HepG2 (cell line): Measurements from ENCODE around the gene HMGB2. TPM values are rescaled to one million over a fixed set of nuclear protein-coding genes. Genes with fewer than 3 reads are reported as not detected.
A peak's percentile ranks its signal among the peaks of the same experiment; 100 is the strongest.

Source experiments
- CEBPB ChIP-seq: IDR thresholded peaks from 2 replicates; pipeline ENCODE4 v1.6.1; 2011; ENCODE audit warnings: low read depth, low read length, improper control_type of control experiment, borderline replicate concordance
- ELF1 ChIP-seq: sonication (generic); formaldehyde crosslinking; IDR thresholded peaks from 2 replicates; pipeline ENCODE4 v1.4.0; 2020; ENCODE audit warnings: missing genetic modification reagents
- FOXP4 ChIP-seq: sonication (generic); formaldehyde crosslinking; IDR thresholded peaks from 2 replicates; pipeline ENCODE4 v1.4.0; 2020; ENCODE audit warnings: missing genetic modification reagents
- GATA4 ChIP-seq: sonication (generic); IDR thresholded peaks from 2 replicates; pipeline ENCODE4 v1.6.1; 2016; ENCODE audit warnings: antibody characterized with exemption, low read depth, borderline replicate concordance
- GATAD2A ChIP-seq: IDR thresholded peaks from 2 replicates; pipeline ENCODE4 v1.6.1; 2016
- HOXA7 ChIP-seq: sonication (generic); formaldehyde crosslinking; IDR thresholded peaks from 2 replicates; pipeline ENCODE4 v1.8.1; 2022; ENCODE audit warnings: mild to moderate bottlenecking, missing genetic modification reagents, moderate library complexity
- KAT7 ChIP-seq: IDR thresholded peaks from 2 replicates; pipeline ENCODE4 v1.6.1; 2018; ENCODE audit warnings: borderline replicate concordance, missing compliant biosample characterization
- MTF2 ChIP-seq: sonication (generic); formaldehyde crosslinking; IDR thresholded peaks from 2 replicates; pipeline ENCODE4 v1.5.0; 2020; ENCODE audit warnings: missing genetic modification reagents, borderline replicate concordance
- NFKB2 ChIP-seq: sonication (generic); formaldehyde crosslinking; IDR thresholded peaks from 2 replicates; pipeline ENCODE4 v1.4.0; 2020; ENCODE audit warnings: missing genetic modification reagents, borderline replicate concordance
- RFXAP ChIP-seq: sonication (generic); formaldehyde crosslinking; IDR thresholded peaks from 2 replicates; pipeline ENCODE4 v1.4.0; 2020; ENCODE audit warnings: missing genetic modification reagents, borderline replicate concordance
- SAP130 ChIP-seq: IDR thresholded peaks from 2 replicates; pipeline ENCODE4 v1.6.1; 2016; ENCODE audit warnings: low read depth
- SCMH1 ChIP-seq: sonication (generic); formaldehyde crosslinking; IDR thresholded peaks from 2 replicates; pipeline ENCODE4 v1.9.0; 2021; ENCODE audit warnings: missing genetic modification reagents, mild to moderate bottlenecking, borderline replicate concordance
- TEAD3 ChIP-seq: optimal IDR thresholded peaks from 2 replicates; pipeline ENCODE3; 2016; ENCODE audit warnings: borderline replicate concordance
- ZNF230 ChIP-seq: sonication (generic); formaldehyde crosslinking; IDR thresholded peaks from 2 replicates; pipeline ENCODE4 v1.4.0; 2020; ENCODE audit warnings: mild to moderate bottlenecking, missing genetic modification reagents
- ZNF326 ChIP-seq: sonication (generic); formaldehyde crosslinking; IDR thresholded peaks from 2 replicates; pipeline ENCODE4 v1.4.0; 2020; ENCODE audit warnings: missing genetic modification reagents, borderline replicate concordance
- ZNF329 ChIP-seq: sonication (generic); formaldehyde crosslinking; IDR thresholded peaks from 2 replicates; pipeline ENCODE4 v1.9.0; 2021; ENCODE audit warnings: low read depth, mild to moderate bottlenecking, missing genetic modification reagents
- ZNF782 ChIP-seq: sonication (generic); formaldehyde crosslinking; IDR thresholded peaks from 2 replicates; pipeline ENCODE4 v1.4.0; 2020; ENCODE audit warnings: missing genetic modification reagents, mild to moderate bottlenecking, borderline replicate concordance
- ZNF788 ChIP-seq: sonication (generic); formaldehyde crosslinking; IDR thresholded peaks from 2 replicates; pipeline ENCODE4 v1.5.0; 2020; ENCODE audit warnings: mild to moderate bottlenecking, missing genetic modification reagents, borderline replicate concordance
- polyA plus RNA-seq, 8 experiments: library from polyadenylated mRNA; depleted of rRNA in 3 of 8; stranded (reverse) in 7 of 8; unstranded in 1 of 8; fragments of >200 nt; fragmentation: Illumina TruSeq in 4 of 8; extraction: Trizol in 4 of 8; gene quantifications; 2 replicates each; pipeline versions ENCODE4 v1.2.1 to v1.2.3, GENCODE V29; 2011 to 2016; ENCODE audit warnings: low read depth in 4 of 8, missing spikeins in 1 of 8, mixed read lengths in 1 of 8; ENCODE audit not compliant: insufficient read depth in 1 of 8
- total RNA-seq, 5 experiments: library from RNA; depleted of rRNA; stranded (reverse); fragments of >200 nt; fragmentation: Illumina TruSeq; extraction: Trizol; gene quantifications; 2 replicates each; pipeline ENCODE4 v1.2.3, GENCODE V29; 2016; ENCODE audit warnings: low read depth in 1 of 5
- TF ChIP-seq, protein P1 (sequence below): sonication (generic); formaldehyde crosslinking; conservative IDR thresholded peaks from 2 replicates; pipeline ENCODE4 v1.4.0; 2020; ENCODE audit warnings: mild to moderate bottlenecking, missing genetic modification reagents, moderate library complexity

HMGB2 gene
- total and polyA plus RNA-seq, 2 of the 13 experiments (the other 11 are each of a cell fraction or from before 2014, with no cell fraction given): 90.5 to 332 TPM

DNA sequence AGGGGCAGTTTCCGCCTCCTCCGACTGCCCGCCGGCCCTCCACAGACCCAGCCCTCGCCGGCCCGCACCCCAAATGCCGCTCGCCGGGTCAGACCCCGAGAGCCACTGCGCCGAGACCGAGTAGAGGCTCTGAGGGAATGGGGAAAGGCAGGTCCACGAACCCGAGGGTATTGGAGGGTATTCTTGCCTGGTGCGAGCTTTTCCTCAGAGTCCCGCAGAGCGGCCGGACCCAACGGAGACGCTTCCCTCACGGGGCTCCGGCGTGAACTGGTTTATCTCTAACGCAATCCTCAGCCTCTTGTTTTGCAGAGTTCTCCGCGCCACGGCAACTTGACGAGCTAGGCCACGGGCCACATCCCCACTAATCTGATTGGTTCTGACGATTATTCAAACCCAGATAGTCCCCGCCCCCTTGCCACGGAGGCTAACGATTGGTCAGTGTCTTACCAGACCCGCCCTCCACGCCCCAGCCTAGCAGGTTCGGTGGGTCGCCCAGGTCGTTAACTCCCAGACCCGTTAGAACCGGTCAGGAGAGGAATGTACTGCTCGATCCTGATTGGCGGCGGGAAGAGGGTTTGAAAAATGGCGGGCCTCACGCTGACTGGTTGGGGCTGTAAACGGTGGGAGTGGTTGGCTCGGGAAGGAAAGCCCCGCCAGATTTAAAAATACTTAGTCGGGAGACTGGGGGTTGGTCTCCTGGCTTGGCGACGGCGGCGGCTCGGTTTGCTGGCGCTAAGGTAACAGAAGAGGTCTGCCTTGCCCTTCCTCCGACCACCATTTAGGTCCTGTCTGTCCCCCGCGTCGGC, at the start of gene HMGB2 (continued):
- TF ChIP-seq ZNF329: 0 out of 2 replicates have a peak, but pooled peaks have one; percentile 39
- peak; percentile 95 for TF ChIP-seq SAP130
- 0 out of 2 replicates have a peak, but pooled peaks have one; percentile 6 for TF ChIP-seq ELF1
- peak; percentile 66; the same call in 1 of the 2 replicates for TF ChIP-seq GATA4
- peak; percentile 44; the same call in 1 of the 2 replicates for TF ChIP-seq FOXP4 (CRISPR knock-in tag)
- TF ChIP-seq RFXAP (CRISPR knock-in tag): peak; percentile 59
- no peak for TF ChIP-seq MTF2 (CRISPR knock-in tag)
- TF ChIP-seq GATAD2A: peak; percentile 40; the same call in 1 of the 2 replicates
- peak; percentile 84 for TF ChIP-seq TEAD3 (CRISPR knock-in tag)
- TF ChIP-seq, protein P1, sequence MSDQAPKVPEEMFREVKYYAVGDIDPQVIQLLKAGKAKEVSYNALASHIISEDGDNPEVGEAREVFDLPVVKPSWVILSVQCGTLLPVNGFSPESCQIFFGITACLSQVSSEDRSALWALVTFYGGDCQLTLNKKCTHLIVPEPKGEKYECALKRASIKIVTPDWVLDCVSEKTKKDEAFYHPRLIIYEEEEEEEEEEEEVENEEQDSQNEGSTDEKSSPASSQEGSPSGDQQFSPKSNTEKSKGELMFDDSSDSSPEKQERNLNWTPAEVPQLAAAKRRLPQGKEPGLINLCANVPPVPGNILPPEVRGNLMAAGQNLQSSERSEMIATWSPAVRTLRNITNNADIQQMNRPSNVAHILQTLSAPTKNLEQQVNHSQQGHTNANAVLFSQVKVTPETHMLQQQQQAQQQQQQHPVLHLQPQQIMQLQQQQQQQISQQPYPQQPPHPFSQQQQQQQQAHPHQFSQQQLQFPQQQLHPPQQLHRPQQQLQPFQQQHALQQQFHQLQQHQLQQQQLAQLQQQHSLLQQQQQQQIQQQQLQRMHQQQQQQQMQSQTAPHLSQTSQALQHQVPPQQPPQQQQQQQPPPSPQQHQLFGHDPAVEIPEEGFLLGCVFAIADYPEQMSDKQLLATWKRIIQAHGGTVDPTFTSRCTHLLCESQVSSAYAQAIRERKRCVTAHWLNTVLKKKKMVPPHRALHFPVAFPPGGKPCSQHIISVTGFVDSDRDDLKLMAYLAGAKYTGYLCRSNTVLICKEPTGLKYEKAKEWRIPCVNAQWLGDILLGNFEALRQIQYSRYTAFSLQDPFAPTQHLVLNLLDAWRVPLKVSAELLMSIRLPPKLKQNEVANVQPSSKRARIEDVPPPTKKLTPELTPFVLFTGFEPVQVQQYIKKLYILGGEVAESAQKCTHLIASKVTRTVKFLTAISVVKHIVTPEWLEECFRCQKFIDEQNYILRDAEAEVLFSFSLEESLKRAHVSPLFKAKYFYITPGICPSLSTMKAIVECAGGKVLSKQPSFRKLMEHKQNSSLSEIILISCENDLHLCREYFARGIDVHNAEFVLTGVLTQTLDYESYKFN: peak; percentile 48
- peak; percentile 70; the same call in 1 of the 2 replicates for TF ChIP-seq ZNF788 (CRISPR knock-in tag)
- 0 out of 2 replicates have a peak, but pooled peaks have one; percentile 55 for TF ChIP-seq KAT7
- TF ChIP-seq HOXA7 (CRISPR knock-in tag): peak; percentile 97
- no peak for TF ChIP-seq ZNF326
- TF ChIP-seq CEBPB: peak; percentile 69; the same call in 1 of the 2 replicates
- peak; percentile 89; the same call in 1 of the 2 replicates for TF ChIP-seq ZNF230 (CRISPR knock-in tag)
- TF ChIP-seq NFKB2 (CRISPR knock-in tag): 0 out of 2 replicates have a peak, but pooled peaks have one; percentile 55
- no peak for TF ChIP-seq SCMH1 (CRISPR knock-in tag)
- TF ChIP-seq ZNF782 (CRISPR knock-in tag): peak; percentile 65; the same call in 1 of the 2 replicates
